Nephron (organoid): ENCODE measurements around the gene LNX1.

ENCODE experiments used
- H3K27ac Mint-ChIP-seq, 3 experiments: 2 replicates each; pipeline ENCODE4 v1.8.0; 2020; ENCODE audit warnings: mixed read lengths in 3 of 3, mild to moderate bottlenecking in 2 of 3, moderate library complexity in 1 of 3
- H3K27me3 Mint-ChIP-seq: 2 replicates; pipeline ENCODE4 v1.8.0; 2021; ENCODE audit warnings: low read depth, mild to moderate bottlenecking, moderate library complexity, mixed read lengths
- H3K36me3 Mint-ChIP-seq: 2 replicates; pipeline ENCODE4 v1.8.0; 2020; ENCODE audit warnings: low read depth, mixed read lengths
- H3K4me1 Mint-ChIP-seq: 2 replicates; pipeline ENCODE4 v1.8.0; 2020; ENCODE audit warnings: mixed read lengths
- H3K4me3 Mint-ChIP-seq, 3 experiments: 2 replicates each; pipeline ENCODE4 v1.8.0; 2020; ENCODE audit warnings: mild to moderate bottlenecking in 3 of 3, mixed read lengths in 3 of 3, moderate library complexity in 2 of 3
- H3K9me3 Mint-ChIP-seq: 2 replicates; pipeline ENCODE4 v1.8.0; 2020; ENCODE audit warnings: mixed read lengths
- TF ChIP-seq, protein P1 (sequence below), 3 experiments: fragments of 200-600 bp; sonication (generic); IDR thresholded peaks; one replicate each; pipeline ENCODE4 v1.5.0; 2021; ENCODE audit warnings: antibody characterized with exemption in 3 of 3; ENCODE audit not compliant: unreplicated experiment in 3 of 3

Gene LNX1

GRCh38 chr4:53465891-53466290 lies 125.4 kb downstream of the LNX1 start:
- Mint-ChIP-seq H3K9me3 (peaks cover 31% of the 10 kb centered on the region), H3K4me3 (no peak overlapping the region), H3K36me3 (peaks cover 56% of the 10 kb centered on the region)

DNA sequence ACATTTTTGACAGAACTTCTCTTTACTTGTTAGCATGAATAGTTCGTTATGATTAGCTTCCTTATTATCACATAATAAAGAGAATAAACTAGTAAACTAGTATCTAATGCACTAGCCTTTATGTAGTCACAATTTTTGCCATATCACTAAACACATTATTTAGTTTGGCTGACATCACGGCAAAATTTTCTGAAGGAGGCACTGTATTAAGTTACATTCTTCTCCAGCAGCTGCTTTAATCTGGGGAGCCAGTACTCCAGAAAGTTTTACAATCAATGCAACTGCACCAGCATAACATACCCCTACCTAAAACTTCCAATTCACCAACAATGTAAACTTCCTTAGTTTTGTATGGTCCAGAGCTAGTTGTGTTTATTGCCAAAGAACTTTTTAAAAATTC lies 126.0 kb downstream of the LNX1 start:
- peaks cover 18% of the 10 kb centered on the region for H3K4me1 Mint-ChIP-seq
- TF ChIP-seq, protein P1, sequence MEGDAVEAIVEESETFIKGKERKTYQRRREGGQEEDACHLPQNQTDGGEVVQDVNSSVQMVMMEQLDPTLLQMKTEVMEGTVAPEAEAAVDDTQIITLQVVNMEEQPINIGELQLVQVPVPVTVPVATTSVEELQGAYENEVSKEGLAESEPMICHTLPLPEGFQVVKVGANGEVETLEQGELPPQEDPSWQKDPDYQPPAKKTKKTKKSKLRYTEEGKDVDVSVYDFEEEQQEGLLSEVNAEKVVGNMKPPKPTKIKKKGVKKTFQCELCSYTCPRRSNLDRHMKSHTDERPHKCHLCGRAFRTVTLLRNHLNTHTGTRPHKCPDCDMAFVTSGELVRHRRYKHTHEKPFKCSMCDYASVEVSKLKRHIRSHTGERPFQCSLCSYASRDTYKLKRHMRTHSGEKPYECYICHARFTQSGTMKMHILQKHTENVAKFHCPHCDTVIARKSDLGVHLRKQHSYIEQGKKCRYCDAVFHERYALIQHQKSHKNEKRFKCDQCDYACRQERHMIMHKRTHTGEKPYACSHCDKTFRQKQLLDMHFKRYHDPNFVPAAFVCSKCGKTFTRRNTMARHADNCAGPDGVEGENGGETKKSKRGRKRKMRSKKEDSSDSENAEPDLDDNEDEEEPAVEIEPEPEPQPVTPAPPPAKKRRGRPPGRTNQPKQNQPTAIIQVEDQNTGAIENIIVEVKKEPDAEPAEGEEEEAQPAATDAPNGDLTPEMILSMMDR (IDR thresholded peaks at IDR 0.05; ENCODE audit: unreplicated experiment in 3 of 3) = no peak
- peak overlapping the region; percentile 71 to 83 (median 76) for H3K27ac Mint-ChIP-seq
- peaks cover 60% of the 10 kb centered on the region for H3K36me3 Mint-ChIP-seq
- peaks cover 28% of the 10 kb centered on the region for H3K9me3 Mint-ChIP-seq
- H3K27me3 Mint-ChIP-seq = no peaks in the 10 kb centered on the region
- no peak overlapping the region for H3K4me3 Mint-ChIP-seq

More at GRCh38 chr4:53465891-53466290, 125.4 kb downstream of the LNX1 start:
- H3K4me1 Mint-ChIP-seq = peaks cover 18% of the 10 kb centered on the region
- TF ChIP-seq, protein P1 (IDR thresholded peaks at IDR 0.05; ENCODE audit: unreplicated experiment in 3 of 3) = no peak
- H3K27me3 Mint-ChIP-seq = no peaks in the 10 kb centered on the region
- H3K27ac Mint-ChIP-seq = peak overlapping the region in 1 of 3 experiments; percentile 83

GRCh38 chr4:53463340-53463739 lies 127.9 kb downstream of the LNX1 start:
- Mint-ChIP-seq H3K36me3 (peaks cover 67% of the 10 kb centered on the region), H3K9me3 (peaks cover 15% of the 10 kb centered on the region), H3K27ac (no peak overlapping the region), H3K4me1 (peaks cover 18% of the 10 kb centered on the region), H3K27me3 (no peaks in the 10 kb centered on the region), H3K4me3 (no peak overlapping the region)
- TF ChIP-seq, protein P1 (IDR thresholded peaks at IDR 0.05; ENCODE audit: unreplicated experiment in 3 of 3) = no peak

DNA sequence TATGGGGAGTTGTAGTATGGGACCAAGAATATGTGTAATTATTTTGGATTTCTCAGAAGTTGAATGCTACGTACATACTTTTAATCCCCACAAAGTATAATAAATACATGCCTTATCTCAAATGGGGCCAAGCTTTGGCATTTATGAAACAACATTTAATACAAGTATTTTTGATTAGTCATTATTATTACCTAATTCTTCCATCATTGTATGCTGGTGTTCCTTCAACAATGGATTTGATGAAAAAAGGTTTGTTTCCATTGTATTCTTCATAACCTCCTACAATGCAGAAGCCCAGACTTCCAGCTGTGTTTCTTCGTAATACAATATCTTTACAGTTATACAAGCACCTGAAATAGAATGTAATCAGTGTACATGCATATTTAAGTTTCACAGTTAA lies 130.0 kb downstream of the LNX1 start:
- Mint-ChIP-seq H3K4me3 (no peak overlapping the region), H3K27me3 (no peaks in the 10 kb centered on the region), H3K4me1 (peaks cover 18% of the 10 kb centered on the region), H3K36me3 (peaks cover 72% of the 10 kb centered on the region), H3K27ac (no peak overlapping the region), H3K9me3 (peaks cover 2% of the 10 kb centered on the region)
- TF ChIP-seq, protein P1 (IDR thresholded peaks at IDR 0.05; ENCODE audit: unreplicated experiment in 3 of 3) = no peak

DNA sequence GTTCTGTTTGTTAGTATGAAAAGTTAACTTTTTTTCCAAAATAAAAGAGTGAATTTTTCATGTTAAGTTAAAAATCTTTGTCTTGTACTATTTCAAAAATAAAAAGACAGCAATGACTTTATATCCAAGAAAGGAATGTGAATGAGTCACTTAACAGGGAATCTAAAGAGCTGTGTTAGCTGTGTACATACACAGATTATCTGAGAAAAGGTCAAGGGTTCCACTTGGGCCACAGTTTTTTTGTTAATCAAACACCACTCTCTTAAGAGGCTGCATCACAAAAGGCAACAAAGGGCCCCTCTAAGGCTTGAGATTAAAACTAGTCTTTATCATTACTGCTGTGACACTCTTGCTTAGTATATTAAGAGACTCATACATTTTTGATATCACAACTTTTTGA lies 131.7 kb downstream of the LNX1 start:
- Mint-ChIP-seq H3K4me1 (peaks cover 13% of the 10 kb centered on the region), H3K9me3 (no peaks in the 10 kb centered on the region), H3K27ac (no peak overlapping the region), H3K4me3 (no peak overlapping the region), H3K36me3 (peaks cover 82% of the 10 kb centered on the region), H3K27me3 (no peaks in the 10 kb centered on the region)
- TF ChIP-seq, protein P1 (IDR thresholded peaks at IDR 0.05; ENCODE audit: unreplicated experiment in 3 of 3) = no peak

DNA sequence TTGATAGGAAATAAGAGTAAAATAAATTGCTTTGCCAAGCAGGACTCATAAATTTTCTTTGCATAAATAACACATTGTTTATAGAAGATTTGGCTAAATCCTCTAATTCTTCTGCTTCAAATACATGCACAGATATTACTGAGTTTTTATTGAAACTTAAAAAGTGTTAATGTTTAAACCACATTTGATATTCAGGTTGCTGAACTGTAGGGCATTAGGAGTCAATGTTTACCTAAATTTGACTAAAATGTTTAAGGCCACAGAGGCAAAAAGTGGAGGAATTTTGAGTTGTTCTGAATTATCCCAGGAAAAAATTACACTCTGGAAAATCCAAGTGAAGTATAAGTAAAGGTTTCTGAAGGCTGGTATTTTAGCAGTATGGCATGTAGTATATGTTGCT lies 135.1 kb downstream of the LNX1 start:
- Mint-ChIP-seq H3K36me3 (peaks cover 86% of the 10 kb centered on the region), H3K27ac (peak overlapping the region; percentile 27 to 87 (median 37))
- TF ChIP-seq, protein P1 (IDR thresholded peaks at IDR 0.05; ENCODE audit: unreplicated experiment in 3 of 3) = no peak

More for the DNA sequence above, 135.1 kb downstream of the LNX1 start:
- H3K27me3 Mint-ChIP-seq = no peaks in the 10 kb centered on the region
- no peaks in the 10 kb centered on the region for H3K9me3 Mint-ChIP-seq
- H3K4me1 Mint-ChIP-seq = peaks cover 6% of the 10 kb centered on the region
- H3K4me3 Mint-ChIP-seq = no peak overlapping the region
